Epithelial cell of esophagus (primary cell): ENCODE data around the gene KIF7.

ENCODE experiments used
- DNase-seq: peaks from one replicate; pipeline ENCODE4 v3.0.0; 2010; ENCODE audit warnings: low read depth
- H3K4me3 ChIP-seq: 2 replicates; pipeline ENCODE4 v1.5.1; 2011; ENCODE audit warnings: mild to moderate bottlenecking, low read length, control low read depth
- CTCF ChIP-seq: IDR thresholded peaks from 2 replicates; pipeline ENCODE4 v1.5.1; 2011; ENCODE audit warnings: low read depth, mild to moderate bottlenecking, low read length, control low read depth, inconsistent platforms; ENCODE audit not compliant: insufficient read depth; ENCODE audit errors: missing control alignments

The KIF7 gene

GRCh38 chr15:89640245-89640644 lies 15.0 kb downstream of the KIF7 start:
- no peak for DNase-seq
- H3K4me3 ChIP-seq = no peak overlapping the region
- no peak for TF ChIP-seq CTCF

- no peak for TF ChIP-seq CTCF
- H3K4me3 ChIP-seq = no peak overlapping the region
- no peak for DNase-seq
Observed at GRCh38 chr15:89633585-89633984, 21.7 kb downstream of the KIF7 start.

DNA sequence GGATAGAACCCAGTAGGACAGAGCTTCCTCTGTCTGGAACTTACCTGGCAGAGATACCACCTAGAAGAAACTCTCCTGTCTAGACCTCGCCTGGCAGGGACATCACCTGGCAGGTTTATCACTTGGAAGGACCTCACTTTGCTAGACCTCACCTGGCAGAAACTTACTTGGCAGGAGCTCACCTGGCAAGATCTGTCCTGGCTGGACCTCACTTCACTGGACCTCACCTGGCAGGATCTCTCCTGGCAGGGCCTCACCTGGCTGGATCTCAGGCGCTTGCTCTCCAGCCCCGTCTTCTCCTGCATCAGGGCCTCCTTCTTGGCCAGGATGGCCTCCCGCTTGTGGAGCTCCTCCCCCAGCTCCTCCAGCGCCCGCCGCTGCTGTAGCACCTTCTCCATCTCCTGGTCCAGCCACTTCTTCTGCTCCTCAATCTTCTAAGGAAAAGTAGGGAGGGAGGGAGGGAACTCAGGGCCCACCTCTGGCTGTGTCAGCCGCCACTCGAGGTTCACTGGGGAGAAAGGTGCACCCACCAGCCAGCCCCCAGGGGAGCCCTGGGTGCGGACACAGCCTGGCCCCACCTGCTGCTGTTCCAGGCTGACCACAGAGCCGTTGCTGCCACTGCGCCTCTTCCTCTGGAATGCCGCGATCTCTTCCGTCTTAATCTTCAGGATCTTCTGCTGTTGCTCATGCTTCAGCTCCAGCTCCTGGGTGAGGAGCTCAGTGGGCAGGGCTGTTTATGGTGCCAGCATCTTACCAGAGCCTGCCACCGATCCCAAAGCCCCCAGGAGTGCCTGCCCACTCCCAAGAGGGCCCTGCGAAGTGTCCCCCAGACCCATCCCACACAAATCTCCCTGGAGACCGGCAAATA lies 22.5 kb downstream of the KIF7 start:
- TF ChIP-seq CTCF = no peak
- no peak overlapping the region for H3K4me3 ChIP-seq
- no peak for DNase-seq

GRCh38 chr15:89631902-89632264 lies 23.4 kb downstream of the KIF7 start:
- DNase-seq = no peak
- TF ChIP-seq CTCF = no peak
- no peak overlapping the region for H3K4me3 ChIP-seq

DNA sequence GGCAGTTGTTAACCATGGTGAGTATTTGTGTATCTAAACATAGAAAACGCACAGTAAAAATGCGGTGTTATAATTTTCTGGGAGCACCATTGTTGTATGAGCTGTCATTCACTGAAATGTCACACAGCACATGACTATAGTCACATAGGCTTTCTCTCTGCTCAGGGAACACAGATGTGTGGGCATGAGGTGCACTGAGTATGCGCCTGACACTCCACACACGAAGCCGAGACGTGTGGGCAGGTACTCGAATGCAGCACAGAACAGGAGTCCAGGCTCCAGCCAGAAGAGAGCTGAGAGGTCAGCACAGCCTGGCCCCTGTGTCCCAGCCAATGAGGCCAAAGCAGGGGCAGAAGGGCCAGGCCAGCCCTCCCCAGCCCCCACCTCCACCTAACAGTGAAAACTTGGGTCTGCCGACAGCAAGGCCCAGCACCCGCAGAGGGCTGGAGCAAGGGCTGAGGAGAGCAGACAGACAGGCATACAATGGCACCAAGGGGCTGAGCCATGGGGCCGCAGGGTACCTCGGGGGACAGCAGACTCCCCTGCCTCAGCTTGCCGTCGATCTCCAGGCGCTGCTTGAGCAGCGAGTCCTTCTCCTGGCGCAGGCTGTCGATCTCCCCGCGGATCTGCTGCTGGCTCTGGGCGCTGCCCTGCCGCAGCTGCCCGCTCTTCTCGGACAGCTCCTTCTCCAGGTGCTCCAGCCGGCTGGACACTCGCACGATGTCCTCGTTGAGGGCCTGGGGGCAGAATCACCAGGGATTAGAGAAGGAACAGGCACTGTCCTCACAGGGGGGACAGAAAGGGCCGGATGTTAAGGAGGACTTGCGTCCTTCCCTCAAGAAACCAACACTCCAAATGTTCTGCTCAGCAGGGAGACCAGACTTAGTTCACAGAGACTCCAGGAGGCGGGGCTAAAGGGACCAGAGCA lies 24.0 kb downstream of the KIF7 start:
- no peak for DNase-seq
- H3K4me3 ChIP-seq = no peak overlapping the region
- TF ChIP-seq CTCF = no peak

GRCh38 chr15:89630260-89630659 lies 25.0 kb downstream of the KIF7 start:
- no peak overlapping the region for H3K4me3 ChIP-seq
- no peak for TF ChIP-seq CTCF
- no peak for DNase-seq
